HEK293 (cell line): Measurements from ENCODE around the gene SYNE2.

Source experiments
- EGR2 ChIP-seq: fragments of 450-650 bp; formaldehyde crosslinking; IDR thresholded peaks from 2 replicates; pipeline ENCODE4 v1.5.1; 2016; ENCODE audit warnings: low read depth, missing biosample characterization, missing genetic modification characterization
- ELK4 ChIP-seq: IDR thresholded peaks from 2 replicates; pipeline ENCODE4 v1.6.1; 2011; ENCODE audit warnings: mild to moderate bottlenecking, low read depth, low read length, borderline replicate concordance
- GLIS1 ChIP-seq: fragments of 450-650 bp; formaldehyde crosslinking; IDR thresholded peaks from 2 replicates; pipeline ENCODE4 v1.5.1; 2016; ENCODE audit warnings: missing biosample characterization, missing genetic modification characterization
- IKZF3 ChIP-seq: fragments of 450-650 bp; IDR thresholded peaks from 2 replicates; pipeline ENCODE4 v1.5.0; 2018; ENCODE audit warnings: missing biosample characterization, mild to moderate bottlenecking, missing genetic modification characterization, moderate library complexity
- KLF17 ChIP-seq: fragments of 450-650 bp; formaldehyde crosslinking; IDR thresholded peaks from 2 replicates; pipeline ENCODE4 v1.5.1; 2016; ENCODE audit warnings: missing biosample characterization, missing genetic modification characterization
- MYNN ChIP-seq: fragments of 450-650 bp; formaldehyde crosslinking; IDR thresholded peaks from 2 replicates; pipeline ENCODE4 v1.5.1; 2016; ENCODE audit warnings: missing biosample characterization, missing genetic modification characterization, borderline replicate concordance
- MZF1 ChIP-seq: fragments of 450-650 bp; formaldehyde crosslinking; IDR thresholded peaks from 2 replicates; pipeline ENCODE4 v1.5.1; 2017; ENCODE audit warnings: missing biosample characterization, missing genetic modification characterization, borderline replicate concordance
- OVOL3 ChIP-seq: fragments of 450-650 bp; formaldehyde crosslinking; IDR thresholded peaks from 2 replicates; pipeline ENCODE4 v1.5.1; 2016; ENCODE audit warnings: missing biosample characterization, missing genetic modification characterization
- ZBTB20 ChIP-seq: fragments of 450-650 bp; formaldehyde crosslinking; IDR thresholded peaks from 2 replicates; pipeline ENCODE4 v1.5.1; 2016; ENCODE audit warnings: missing biosample characterization, missing genetic modification characterization
- ZBTB21 ChIP-seq: fragments of 450-650 bp; formaldehyde crosslinking; IDR thresholded peaks from 2 replicates; pipeline ENCODE4 v1.5.1; 2017; ENCODE audit warnings: missing biosample characterization, missing genetic modification characterization
- ZBTB48 ChIP-seq: fragments of 450-650 bp; formaldehyde crosslinking; IDR thresholded peaks from 2 replicates; pipeline ENCODE4 v1.5.1; 2016; ENCODE audit warnings: missing biosample characterization, missing genetic modification characterization
- ZFHX2 ChIP-seq: fragments of 450-650 bp; formaldehyde crosslinking; conservative IDR thresholded peaks from 2 replicates; pipeline ENCODE4 v1.5.1; 2016; ENCODE audit warnings: missing biosample characterization, missing genetic modification characterization
- ZFP3 ChIP-seq: fragments of 450-650 bp; formaldehyde crosslinking; IDR thresholded peaks from 2 replicates; pipeline ENCODE4 v1.5.1; 2016; ENCODE audit warnings: low read depth, missing biosample characterization, missing genetic modification characterization
- ZNF10 ChIP-seq: fragments of 450-650 bp; formaldehyde crosslinking; IDR thresholded peaks from 2 replicates; pipeline ENCODE4 v1.5.1; 2017; ENCODE audit warnings: missing biosample characterization, missing genetic modification characterization
- ZNF146 ChIP-seq: fragments of 450-650 bp; formaldehyde crosslinking; IDR thresholded peaks from 2 replicates; pipeline ENCODE4 v1.5.1; 2016; ENCODE audit warnings: missing biosample characterization, missing genetic modification characterization
- ZNF16 ChIP-seq: fragments of 450-650 bp; formaldehyde crosslinking; IDR thresholded peaks from 2 replicates; pipeline ENCODE4 v1.5.1; 2016; ENCODE audit warnings: low read depth, missing biosample characterization, missing genetic modification characterization
- ZNF18 ChIP-seq: fragments of 450-650 bp; formaldehyde crosslinking; IDR thresholded peaks from 2 replicates; pipeline ENCODE4 v1.5.1; 2016; ENCODE audit warnings: missing biosample characterization, missing genetic modification characterization
- ZNF2 ChIP-seq: fragments of 450-650 bp; formaldehyde crosslinking; IDR thresholded peaks from 2 replicates; pipeline ENCODE4 v1.5.1; 2016; ENCODE audit warnings: missing biosample characterization, missing genetic modification characterization
- ZNF248 ChIP-seq: fragments of 450-650 bp; formaldehyde crosslinking; IDR thresholded peaks from 2 replicates; pipeline ENCODE4 v1.5.1; 2017; ENCODE audit warnings: missing biosample characterization, missing genetic modification characterization
- ZNF292 ChIP-seq: fragments of 450-650 bp; formaldehyde crosslinking; IDR thresholded peaks from 2 replicates; pipeline ENCODE4 v1.5.1; 2016; ENCODE audit warnings: low read depth, missing biosample characterization, missing genetic modification characterization, borderline replicate concordance
- ZNF335 ChIP-seq: fragments of 450-650 bp; formaldehyde crosslinking; conservative IDR thresholded peaks from 2 replicates; pipeline ENCODE4 v1.5.1; 2016; ENCODE audit warnings: missing biosample characterization, missing genetic modification characterization
- ZNF350 ChIP-seq: fragments of 450-650 bp; formaldehyde crosslinking; IDR thresholded peaks from 2 replicates; pipeline ENCODE4 v1.5.0; 2017; ENCODE audit warnings: missing biosample characterization, mild to moderate bottlenecking, missing genetic modification characterization
- ZNF423 ChIP-seq: fragments of 450-650 bp; formaldehyde crosslinking; IDR thresholded peaks from 2 replicates; pipeline ENCODE4 v1.5.1; 2016; ENCODE audit warnings: missing biosample characterization, missing genetic modification characterization
- ZNF529 ChIP-seq: fragments of 450-650 bp; formaldehyde crosslinking; IDR thresholded peaks from 2 replicates; pipeline ENCODE4 v1.5.1; 2017; ENCODE audit warnings: missing genetic modification characterization, missing biosample characterization; ENCODE audit not compliant: insufficient replicate concordance
- ZNF530 ChIP-seq: fragments of 450-650 bp; formaldehyde crosslinking; IDR thresholded peaks from 2 replicates; pipeline ENCODE4 v1.5.1; 2016; ENCODE audit warnings: low read depth, missing biosample characterization, missing genetic modification characterization
- ZNF658 ChIP-seq: fragments of 450-650 bp; formaldehyde crosslinking; IDR thresholded peaks from 2 replicates; pipeline ENCODE4; 2016; ENCODE audit warnings: missing biosample characterization, missing genetic modification characterization
- ZNF768 ChIP-seq: fragments of 450-650 bp; formaldehyde crosslinking; IDR thresholded peaks from 2 replicates; pipeline ENCODE4 v1.5.1; 2018; ENCODE audit warnings: missing biosample characterization, mild to moderate bottlenecking, missing genetic modification characterization
- ZNF776 ChIP-seq: fragments of 450-650 bp; formaldehyde crosslinking; IDR thresholded peaks from 2 replicates; pipeline ENCODE4 v1.5.0; 2017; ENCODE audit warnings: missing biosample characterization, missing genetic modification characterization, borderline replicate concordance
- ZNF777 ChIP-seq: fragments of 450-650 bp; formaldehyde crosslinking; IDR thresholded peaks from 2 replicates; pipeline ENCODE4 v1.5.1; 2017; ENCODE audit warnings: missing biosample characterization, missing genetic modification characterization, borderline replicate concordance
- TF ChIP-seq, protein P1 (sequence below): fragments of 450-650 bp; formaldehyde crosslinking; IDR thresholded peaks from 2 replicates; pipeline ENCODE4 v1.5.1; 2016; ENCODE audit warnings: missing biosample characterization, missing genetic modification characterization

Gene SYNE2

GRCh38 chr14:63854330-63854729 lies 1.5 kb downstream of the SYNE2 start (continued):
- TF ChIP-seq ZNF18 = peak; percentile 92
- no peak for TF ChIP-seq KLF17
- no peak for TF ChIP-seq ZBTB48 (tag by site-specific recombination)
- TF ChIP-seq IKZF3 = peak; percentile 62; the same call in 1 of the 2 replicates
- TF ChIP-seq ZBTB21 (tag by site-specific recombination) = no peak
- no peak for TF ChIP-seq ZNF10
- no peak for TF ChIP-seq ZNF658
- no peak for TF ChIP-seq ELK4
- TF ChIP-seq ZNF292 (tag by site-specific recombination) = no peak
- no peak for TF ChIP-seq MYNN
- TF ChIP-seq ZFHX2 (tag by site-specific recombination) = no peak
- TF ChIP-seq, protein P1, sequence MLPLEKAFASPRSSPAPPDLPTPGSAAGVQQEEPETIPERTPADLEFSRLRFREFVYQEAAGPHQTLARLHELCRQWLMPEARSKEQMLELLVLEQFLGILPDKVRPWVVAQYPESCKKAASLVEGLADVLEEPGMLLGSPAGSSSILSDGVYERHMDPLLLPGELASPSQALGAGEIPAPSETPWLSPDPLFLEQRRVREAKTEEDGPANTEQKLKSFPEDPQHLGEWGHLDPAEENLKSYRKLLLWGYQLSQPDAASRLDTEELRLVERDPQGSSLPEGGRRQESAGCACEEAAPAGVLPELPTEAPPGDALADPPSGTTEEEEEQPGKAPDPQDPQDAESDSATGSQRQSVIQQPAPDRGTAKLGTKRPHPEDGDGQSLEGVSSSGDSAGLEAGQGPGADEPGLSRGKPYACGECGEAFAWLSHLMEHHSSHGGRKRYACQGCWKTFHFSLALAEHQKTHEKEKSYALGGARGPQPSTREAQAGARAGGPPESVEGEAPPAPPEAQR (tag by site-specific recombination) = no peak
- peak; percentile 5; the same call in 1 of the 2 replicates for TF ChIP-seq ZBTB20 (tag by site-specific recombination)
- no peak for TF ChIP-seq ZNF146 (tag by site-specific recombination)
- TF ChIP-seq OVOL3 (tag by site-specific recombination) = no peak
- TF ChIP-seq ZNF350 (tag by site-specific recombination) = no peak
- TF ChIP-seq GLIS1 = no peak
- TF ChIP-seq EGR2 = no peak
- no peak for TF ChIP-seq MZF1 (tag by site-specific recombination)
- TF ChIP-seq ZNF529 (tag by site-specific recombination) = no peak
- TF ChIP-seq ZNF335 (tag by site-specific recombination) = peak; percentile 10
- TF ChIP-seq ZNF248 (tag by site-specific recombination) = no peak
- no peak for TF ChIP-seq ZNF777 (tag by site-specific recombination)
- no peak for TF ChIP-seq ZFP3
- TF ChIP-seq ZNF776 (tag by site-specific recombination) = no peak
- TF ChIP-seq ZNF423 (tag by site-specific recombination) = no peak
- TF ChIP-seq ZNF768 (tag by site-specific recombination) = no peak
- no peak for TF ChIP-seq ZNF530 (tag by site-specific recombination)
- TF ChIP-seq ZNF16 (tag by site-specific recombination) = no peak
- 0 out of 2 replicates have a peak, but pooled peaks have one; percentile 2 for TF ChIP-seq ZNF2
